Activated T-cell treated with anti-CD3 and anti-CD28 coated beads, Interleukin-2, amount 50 U/mL, for 4 hours (primary cell): ENCODE measurements around the gene SOX21. TPM values are rescaled to one million over a fixed set of nuclear protein-coding genes. Genes with fewer than 3 reads are reported as not detected.
A peak's percentile ranks its signal among the peaks of the same experiment; 100 is the strongest.
"Not testable (repeated sequence)": the region's sequence is repeated elsewhere in the genome, so short reads cannot be mapped to it uniquely, and the experiment has no call there.

Experiments used
- ATAC-seq, 2 donors: fragments of 200-7000 bp; cut with Tn5 transposase; one replicate each; pipeline ENCODE4 v1.10.0; 2021
- DNase-seq: peaks from one replicate; pipeline ENCODE4 v3.0.0-alpha.2; 2020
- H3K27me3 Mint-ChIP-seq: one replicate; pipeline ENCODE4 v1.8.0; 2021; ENCODE audit warnings: low read depth, mixed read lengths
- H3K36me3 Mint-ChIP-seq: one replicate; pipeline ENCODE4 v1.8.0; 2022; ENCODE audit warnings: mixed read lengths; ENCODE audit not compliant: insufficient read depth
- H3K4me1 Mint-ChIP-seq: one replicate; pipeline ENCODE4 v1.8.0; 2021; ENCODE audit warnings: low read depth, mixed read lengths
- H3K4me3 Mint-ChIP-seq: one replicate; pipeline ENCODE4 v1.8.0; 2021; ENCODE audit warnings: mild to moderate bottlenecking, moderate library complexity, mixed read lengths
- H3K9me3 Mint-ChIP-seq: one replicate; pipeline ENCODE4 v1.8.0; 2021; ENCODE audit warnings: mixed read lengths
- total RNA-seq, 3 donors: library from RNA; stranded (reverse); gene quantifications; one replicate each; pipeline ENCODE4 v1.2.1, GENCODE V29; 2021

SOX21 gene
- total RNA-seq = not detected

GRCh38 chr13:94712287-94712811, at the start of gene SOX21:
Gene SOX21, minus strand, starts transcription at chr13:94712545. Its CDS starts 496 bp downstream, at chr13:94712049.
- Mint-ChIP-seq H3K36me3 (no peaks in the 10 kb centered on the region), H3K4me3 (peak within 1 kb of the TSS; percentile 48), H3K4me1 (peaks cover 19% of the 10 kb centered on the region), H3K9me3 (no peaks in the 10 kb centered on the region), H3K27me3 (peaks cover 75% of the 10 kb centered on the region)
- ATAC-seq (no peak), DNase-seq (no peak)

GRCh38 chr13:94761407-94761806, 49.1 kb upstream of the SOX21 start:
- ATAC-seq (no peak), DNase-seq (no peak)
- Mint-ChIP-seq H3K4me3 (no peak overlapping the region), H3K9me3 (no peaks in the 10 kb centered on the region), H3K36me3 (no peaks in the 10 kb centered on the region), H3K4me1 (no peaks in the 10 kb centered on the region), H3K27me3 (peaks cover 21% of the 10 kb centered on the region)

DNA sequence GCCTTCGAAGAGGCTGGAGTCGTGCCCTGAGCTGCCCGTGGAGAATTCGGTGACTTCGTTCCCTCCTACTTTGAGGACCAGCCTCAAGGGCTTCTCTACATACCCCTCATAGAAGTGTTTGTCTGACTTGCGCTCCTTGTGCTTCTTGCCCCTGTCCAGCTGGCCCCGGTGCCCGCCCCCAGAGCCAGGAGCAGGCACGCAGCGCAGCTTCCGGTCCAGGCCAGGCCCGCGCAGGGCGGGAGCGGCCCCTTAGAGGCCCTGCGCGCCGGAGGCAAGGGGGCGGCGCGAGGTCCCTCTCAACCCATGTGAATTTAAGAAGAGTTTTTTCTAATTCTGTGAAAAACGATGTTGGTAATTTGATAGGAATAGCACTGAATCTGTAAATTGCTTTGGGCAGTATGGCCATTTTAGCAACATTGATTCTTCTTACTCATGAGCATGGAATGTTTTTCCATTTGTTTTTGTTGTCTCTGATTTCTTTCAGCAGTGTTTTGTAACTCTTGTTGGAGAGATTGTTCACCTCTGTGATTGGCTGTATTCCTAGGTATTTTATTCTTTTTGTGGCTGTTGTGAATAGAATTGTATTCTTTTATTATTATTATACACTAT, 46.9 kb upstream of the SOX21 start:
- H3K36me3 Mint-ChIP-seq = no peaks in the 10 kb centered on the region
- H3K4me3 Mint-ChIP-seq = no peak overlapping the region
- peaks cover 20% of the 10 kb centered on the region for H3K27me3 Mint-ChIP-seq
- H3K4me1 Mint-ChIP-seq = no peaks in the 10 kb centered on the region
- DNase-seq = no peak
- H3K9me3 Mint-ChIP-seq = no peaks in the 10 kb centered on the region
- ATAC-seq = no peak

DNA sequence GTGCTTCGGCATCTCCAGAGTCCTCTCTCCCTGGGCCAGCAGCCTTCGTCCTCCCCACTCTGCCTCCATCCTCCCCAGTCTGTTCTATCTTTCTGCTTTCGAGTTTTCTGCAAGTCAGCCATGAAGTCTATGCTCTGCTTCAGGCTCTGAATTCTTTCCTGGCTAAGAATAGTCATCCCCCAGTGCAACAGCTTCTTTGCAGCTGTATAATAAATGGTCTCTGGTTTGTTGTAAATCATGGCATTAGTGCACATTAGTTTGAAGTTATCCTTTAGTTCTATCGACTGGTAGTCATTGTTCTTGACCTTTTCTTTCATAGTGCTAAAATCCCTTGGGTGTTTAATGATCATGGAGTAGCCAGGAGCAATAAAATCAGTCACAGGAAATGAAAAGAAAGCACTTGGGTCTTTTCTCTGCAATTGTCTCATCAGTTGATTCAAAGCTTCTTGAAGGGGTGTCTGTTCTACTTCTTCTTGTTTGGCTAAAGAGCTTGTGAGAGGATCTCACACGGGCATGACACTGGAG, 46.2 kb upstream of the SOX21 start:
- H3K36me3 Mint-ChIP-seq = no peaks in the 10 kb centered on the region
- no peak overlapping the region for H3K4me3 Mint-ChIP-seq
- peaks cover 20% of the 10 kb centered on the region for H3K27me3 Mint-ChIP-seq

DNA sequence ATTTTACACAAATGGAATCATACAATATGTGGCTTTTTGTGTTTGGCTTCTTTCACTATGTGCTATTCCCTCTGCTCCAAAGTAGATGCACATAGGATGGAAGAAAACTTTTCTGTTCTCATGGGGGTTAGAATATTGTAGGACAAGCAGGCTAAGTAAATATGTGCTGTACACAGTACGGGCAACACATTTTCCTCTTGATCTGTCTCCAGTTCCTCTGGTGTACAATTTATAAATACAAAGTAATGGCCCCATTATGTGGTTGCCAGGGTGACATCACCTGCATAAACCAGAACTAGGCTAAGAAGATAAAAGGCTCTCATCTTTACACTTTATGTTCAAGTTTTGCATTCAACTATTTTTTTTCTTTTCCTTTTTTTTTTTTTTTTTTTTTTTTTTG, 41.0 kb upstream of the SOX21 start:
- Mint-ChIP-seq H3K4me1 (no peaks in the 10 kb centered on the region), H3K27me3 (peaks cover 8% of the 10 kb centered on the region), H3K36me3 (no peaks in the 10 kb centered on the region), H3K9me3 (no peaks in the 10 kb centered on the region), H3K4me3 (no peak overlapping the region)
- ATAC-seq (no peak), DNase-seq (no peak)

More for the DNA sequence above, 46.2 kb upstream of the SOX21 start:
- H3K4me1 Mint-ChIP-seq = no peaks in the 10 kb centered on the region
- DNase-seq (no peak), ATAC-seq (no peak)
- H3K9me3 Mint-ChIP-seq = no peaks in the 10 kb centered on the region

DNA sequence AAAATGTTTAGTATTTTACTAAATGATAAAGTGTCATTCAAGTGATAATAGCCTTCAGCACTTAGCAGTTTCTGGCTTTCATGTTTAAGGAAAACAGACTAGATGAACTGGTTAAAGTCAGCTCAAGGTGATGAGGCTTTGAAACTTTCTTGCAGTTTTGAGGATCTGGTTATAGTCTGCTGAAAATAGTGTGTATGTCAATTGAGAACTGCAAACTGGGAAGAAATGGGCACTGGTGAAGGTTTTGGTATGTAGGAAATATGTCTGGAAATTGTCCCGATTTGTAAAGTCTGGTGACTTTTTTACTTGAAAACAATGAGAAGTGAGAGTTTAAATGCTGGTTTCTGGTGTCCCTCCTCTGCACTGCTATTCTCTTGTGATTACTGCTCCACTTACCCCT, 36.8 kb upstream of the SOX21 start:
- ATAC-seq (no peak), DNase-seq (no peak)
- Mint-ChIP-seq H3K4me3 (no peak overlapping the region), H3K36me3 (no peaks in the 10 kb centered on the region), H3K9me3 (no peaks in the 10 kb centered on the region), H3K27me3 (peaks cover 10% of the 10 kb centered on the region), H3K4me1 (no peaks in the 10 kb centered on the region)

- no peak for ATAC-seq
- H3K4me3 Mint-ChIP-seq = no peak overlapping the region
- H3K27me3 Mint-ChIP-seq = peaks cover 12% of the 10 kb centered on the region
- DNase-seq = no peak
- no peaks in the 10 kb centered on the region for H3K4me1 Mint-ChIP-seq
- H3K9me3 Mint-ChIP-seq = no peaks in the 10 kb centered on the region
- H3K36me3 Mint-ChIP-seq = no peaks in the 10 kb centered on the region
These were observed 26.9 kb upstream of the SOX21 start for GRCh38 chr13:94739235-94739634.

DNA sequence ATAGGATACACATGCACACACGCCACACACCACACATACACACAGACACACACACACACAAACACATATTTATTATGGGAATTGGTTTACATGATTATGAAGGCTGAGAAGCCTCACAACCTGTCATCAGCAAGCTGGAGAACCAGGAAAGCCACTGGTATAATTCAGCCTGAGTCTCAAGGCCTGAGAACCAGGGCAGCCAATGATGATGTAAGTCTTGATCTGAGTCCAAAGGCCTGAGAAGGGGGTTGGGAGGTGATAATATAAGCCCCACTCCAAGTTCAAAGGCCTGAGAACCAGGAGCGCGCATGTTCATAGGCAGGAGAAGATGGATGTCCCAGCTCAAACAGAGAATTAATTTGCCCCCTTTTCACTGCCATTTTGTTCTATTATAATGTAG, 18.7 kb upstream of the SOX21 start:
- ATAC-seq (no peak), DNase-seq (no peak)
- peaks cover 3% of the 10 kb centered on the region for H3K9me3 Mint-ChIP-seq
- H3K36me3 Mint-ChIP-seq = no peaks in the 10 kb centered on the region
- H3K4me3 Mint-ChIP-seq = no peak overlapping the region
- peaks cover 8% of the 10 kb centered on the region for H3K27me3 Mint-ChIP-seq
- no peaks in the 10 kb centered on the region for H3K4me1 Mint-ChIP-seq

DNA sequence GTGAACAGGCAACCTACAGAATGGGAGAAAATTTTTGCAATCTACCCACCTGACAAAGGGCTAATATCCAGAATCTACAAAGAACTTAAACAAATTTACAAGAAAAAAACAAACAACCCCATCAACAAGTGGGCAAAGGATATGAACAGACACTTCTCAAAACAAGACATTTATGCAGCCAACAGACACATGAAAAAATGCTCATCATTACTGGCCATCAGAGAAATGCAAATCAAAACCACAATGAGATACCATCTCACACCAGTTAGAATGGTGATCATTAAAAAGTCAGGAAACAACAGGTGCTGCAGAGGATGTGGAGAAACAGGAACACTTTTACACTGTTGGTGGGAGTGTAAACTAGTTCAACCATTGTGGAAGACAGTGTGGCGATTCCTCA, 17.6 kb upstream of the SOX21 start:
- not testable (repeated sequence) for H3K4me3 Mint-ChIP-seq, DNase-seq, H3K36me3 Mint-ChIP-seq, H3K9me3 Mint-ChIP-seq, H3K4me1 Mint-ChIP-seq, ATAC-seq
- peaks cover 13% of the 10 kb centered on the region for H3K27me3 Mint-ChIP-seq

- Mint-ChIP-seq H3K9me3 (peaks cover 5% of the 10 kb centered on the region), H3K4me1 (no peaks in the 10 kb centered on the region), H3K36me3 (no peaks in the 10 kb centered on the region), H3K4me3 (no peak overlapping the region), H3K27me3 (peaks cover 31% of the 10 kb centered on the region)
- DNase-seq (no peak), ATAC-seq (no peak)
These were observed 14.1 kb upstream of the SOX21 start for GRCh38 chr13:94726425-94726824.

DNA sequence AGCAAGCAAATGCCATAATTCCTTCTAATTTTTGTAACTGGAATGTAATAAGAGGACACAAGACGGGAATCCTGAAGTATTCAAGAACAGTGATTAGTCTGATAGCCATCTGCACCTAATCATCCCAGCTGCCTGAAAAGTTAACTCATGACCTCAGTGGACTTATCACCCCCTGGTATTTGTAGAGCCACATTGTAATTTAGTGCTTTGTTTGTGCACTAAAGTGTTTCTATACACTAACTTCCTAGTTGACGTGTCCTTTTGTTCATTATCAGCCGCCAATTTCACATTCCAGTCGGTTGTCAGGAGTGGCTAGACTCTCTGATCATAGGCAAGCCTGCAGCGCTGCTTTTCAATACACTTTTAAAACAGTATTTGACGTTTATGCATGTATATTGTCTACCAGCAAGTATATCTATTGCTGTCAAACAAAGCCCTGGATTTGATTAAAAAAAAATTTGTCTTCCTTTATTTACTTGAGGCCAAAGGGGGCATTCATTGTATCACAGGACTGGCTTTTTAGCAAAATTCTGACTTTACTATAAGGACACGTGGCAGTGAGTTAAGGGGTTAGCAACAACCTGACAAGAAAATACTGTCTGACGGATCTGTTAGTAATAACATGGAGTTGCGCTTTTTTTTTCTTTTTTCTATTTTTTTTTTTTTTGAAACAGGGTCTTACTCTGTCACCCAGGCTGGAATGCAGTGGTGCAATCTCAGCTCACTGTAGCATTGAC, 10.4 kb upstream of the SOX21 start:
- Mint-ChIP-seq H3K27me3 (peaks cover 36% of the 10 kb centered on the region), H3K4me3 (no peak overlapping the region), H3K9me3 (peaks cover 7% of the 10 kb centered on the region), H3K36me3 (no peaks in the 10 kb centered on the region), H3K4me1 (no peaks in the 10 kb centered on the region)
- no peak for DNase-seq
- no peak for ATAC-seq

- H3K27me3 Mint-ChIP-seq = peaks cover 64% of the 10 kb centered on the region
- not testable (repeated sequence) for ATAC-seq, H3K4me3 Mint-ChIP-seq, DNase-seq, H3K4me1 Mint-ChIP-seq, H3K9me3 Mint-ChIP-seq, H3K36me3 Mint-ChIP-seq
These were observed 6.4 kb upstream of the SOX21 start for GRCh38 chr13:94718697-94719096.

DNA sequence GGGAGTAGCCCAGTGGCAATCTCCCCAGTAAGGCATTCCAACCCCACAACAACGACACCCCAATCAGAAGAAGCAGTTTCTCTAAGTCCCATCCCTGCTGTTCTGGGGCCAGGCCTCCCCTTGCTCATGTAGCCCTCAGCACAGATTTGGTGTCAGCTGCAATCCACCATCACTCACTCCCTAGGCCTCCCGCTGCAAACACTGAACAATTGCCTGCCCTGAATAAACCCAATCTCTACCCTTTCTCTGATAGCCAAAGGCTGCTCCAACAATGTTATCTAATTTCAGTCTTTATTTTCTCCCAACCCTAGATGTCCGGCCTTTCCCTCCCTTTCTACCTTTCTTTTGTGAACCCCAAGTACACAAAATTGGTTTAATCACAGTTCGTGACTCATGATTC, 5.6 kb upstream of the SOX21 start:
- ATAC-seq (no peak), DNase-seq (no peak)
- Mint-ChIP-seq H3K9me3 (peaks cover 2% of the 10 kb centered on the region), H3K36me3 (no peaks in the 10 kb centered on the region), H3K4me3 (no peak overlapping the region), H3K4me1 (no peaks in the 10 kb centered on the region), H3K27me3 (peaks cover 62% of the 10 kb centered on the region)

DNA sequence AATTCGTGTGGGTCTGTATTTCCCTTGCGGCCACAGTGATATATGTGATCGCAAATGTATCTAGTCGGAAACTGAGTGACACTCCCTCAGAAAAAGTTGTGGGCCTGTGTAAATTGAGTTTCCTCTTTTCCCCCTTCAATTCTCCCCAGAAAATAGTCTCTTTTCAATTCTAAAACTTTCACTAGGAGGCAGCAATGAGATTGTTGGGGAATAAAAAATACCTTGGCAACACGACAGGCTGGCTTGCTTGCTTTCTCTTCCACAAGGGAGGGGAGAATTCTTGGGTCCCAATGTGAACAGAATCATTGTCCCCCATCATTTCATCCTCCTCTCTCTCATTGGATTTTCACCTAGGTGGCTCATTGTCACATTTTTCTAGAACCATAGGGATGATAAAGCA, 3.7 kb upstream of the SOX21 start:
- H3K27me3 Mint-ChIP-seq = peaks cover 56% of the 10 kb centered on the region
- no peaks in the 10 kb centered on the region for H3K36me3 Mint-ChIP-seq
- ATAC-seq (no peak), DNase-seq (no peak)
- peaks cover 2% of the 10 kb centered on the region for H3K9me3 Mint-ChIP-seq
- no peak overlapping the region for H3K4me3 Mint-ChIP-seq
- H3K4me1 Mint-ChIP-seq = peaks cover 5% of the 10 kb centered on the region
